Fibroblast of lung (primary cell): Measurements from ENCODE around the gene OR1L6.

ENCODE experiments used
- EZH2 ChIP-seq: IDR thresholded peaks from 2 replicates; pipeline ENCODE4 v1.5.1; 2012; ENCODE audit warnings: low read length, control low read depth, mild to moderate bottlenecking; ENCODE audit errors: missing control alignments
- TF ChIP-seq, protein P1 (sequence below), 2 donors: IDR thresholded peaks in 1 of 2; conservative IDR thresholded peaks in 1 of 2; 1 replicate in 1 of 2; 2 replicates in 1 of 2; pipeline ENCODE4 v1.5.1; 2011 to 2012; ENCODE audit warnings: low read length in 2 of 2, control low read depth in 1 of 2, inconsistent platforms in 1 of 2, low read depth in 1 of 2, mild to moderate bottlenecking in 1 of 2

GRCh38 chr9:122788831-122789230 is 46.7 kb downstream of the OR1L6 start, which contains the start of gene OR5C1:
- TF ChIP-seq, protein P1, sequence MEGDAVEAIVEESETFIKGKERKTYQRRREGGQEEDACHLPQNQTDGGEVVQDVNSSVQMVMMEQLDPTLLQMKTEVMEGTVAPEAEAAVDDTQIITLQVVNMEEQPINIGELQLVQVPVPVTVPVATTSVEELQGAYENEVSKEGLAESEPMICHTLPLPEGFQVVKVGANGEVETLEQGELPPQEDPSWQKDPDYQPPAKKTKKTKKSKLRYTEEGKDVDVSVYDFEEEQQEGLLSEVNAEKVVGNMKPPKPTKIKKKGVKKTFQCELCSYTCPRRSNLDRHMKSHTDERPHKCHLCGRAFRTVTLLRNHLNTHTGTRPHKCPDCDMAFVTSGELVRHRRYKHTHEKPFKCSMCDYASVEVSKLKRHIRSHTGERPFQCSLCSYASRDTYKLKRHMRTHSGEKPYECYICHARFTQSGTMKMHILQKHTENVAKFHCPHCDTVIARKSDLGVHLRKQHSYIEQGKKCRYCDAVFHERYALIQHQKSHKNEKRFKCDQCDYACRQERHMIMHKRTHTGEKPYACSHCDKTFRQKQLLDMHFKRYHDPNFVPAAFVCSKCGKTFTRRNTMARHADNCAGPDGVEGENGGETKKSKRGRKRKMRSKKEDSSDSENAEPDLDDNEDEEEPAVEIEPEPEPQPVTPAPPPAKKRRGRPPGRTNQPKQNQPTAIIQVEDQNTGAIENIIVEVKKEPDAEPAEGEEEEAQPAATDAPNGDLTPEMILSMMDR (conservative IDR thresholded peaks at IDR 0.05 in 1 of 2, IDR thresholded peaks at IDR 0.05 in 1 of 2; ENCODE audit: low read depth in 1 of 2, low read length in 2 of 2) = no peak
- TF ChIP-seq EZH2 = no peak
